ENCODE measurements around the gene SSTR5. TPM values are rescaled to one million over a fixed set of nuclear protein-coding genes. Genes with fewer than 3 reads are reported as not detected.
A peak's percentile ranks its signal among the peaks of the same experiment; 100 is the strongest.

Gene SSTR5
- total RNA-seq, 1 donor from 2014 or later: not detected

DNA sequence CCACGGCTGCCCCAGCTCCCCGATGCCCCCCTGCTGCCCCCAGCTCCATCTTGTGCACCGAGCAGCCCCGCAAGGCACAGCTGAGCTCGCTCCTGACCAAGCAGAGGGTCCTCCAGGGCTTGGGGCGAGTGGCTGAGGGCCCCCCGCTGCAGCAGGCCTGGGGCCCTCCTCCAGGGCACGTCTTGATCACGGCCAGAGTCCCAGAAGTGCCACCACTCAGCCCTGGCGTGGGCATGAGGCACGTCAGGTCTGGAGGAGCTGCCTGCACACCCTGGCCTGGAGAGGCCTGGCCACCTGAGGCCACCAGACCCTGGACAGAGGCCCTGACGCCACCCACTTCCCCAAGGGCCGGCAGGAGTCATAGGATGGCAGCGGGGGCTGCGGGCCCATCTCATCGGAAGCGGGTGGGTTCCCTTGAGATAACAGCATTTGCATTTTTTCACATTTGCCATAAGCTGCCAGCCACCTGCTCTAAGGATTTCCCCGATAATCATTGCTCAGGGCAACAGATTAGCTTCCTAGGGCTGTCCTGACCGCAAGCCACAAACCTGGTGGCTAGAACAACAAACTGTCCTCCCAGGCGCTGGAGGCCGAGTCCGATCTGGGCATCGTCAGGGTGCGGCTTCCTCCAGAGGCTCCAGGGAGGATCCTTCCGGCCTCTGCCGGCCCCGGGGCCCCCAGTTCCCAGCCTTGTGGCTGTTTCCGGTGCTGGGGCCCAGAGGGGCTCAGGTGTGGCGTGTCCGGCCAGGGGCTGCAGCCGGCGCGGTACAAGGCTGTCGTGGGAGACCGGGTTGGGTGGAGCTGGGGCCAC is 47.4 kb downstream of the SSTR5 start:
- no peak for DNase-seq (ENCODE audit: low spot score in 2 of 2)
- FAIRE-seq: no peak

DNA sequence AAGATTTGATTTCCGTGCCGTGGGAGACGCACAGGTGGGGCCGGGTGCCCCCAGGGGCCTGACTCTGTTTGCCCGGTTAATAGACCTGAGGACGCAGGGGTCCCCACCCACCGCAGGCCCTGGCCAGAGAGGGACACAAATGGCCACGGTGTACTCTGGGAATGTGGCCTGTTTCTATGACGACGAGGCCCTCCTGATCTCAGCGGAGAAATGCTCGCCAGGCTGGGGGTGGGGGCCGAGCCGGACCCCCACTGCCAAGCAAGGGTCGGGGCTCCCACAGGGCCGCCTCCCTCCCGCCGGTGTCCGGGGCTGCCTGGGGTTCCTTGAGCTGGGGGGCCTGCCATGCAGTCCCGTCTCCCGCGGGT is 48.0 kb downstream of the SSTR5 start:
- no peak for FAIRE-seq
- DNase-seq (ENCODE audit: low spot score in 2 of 2): no peak

DNA sequence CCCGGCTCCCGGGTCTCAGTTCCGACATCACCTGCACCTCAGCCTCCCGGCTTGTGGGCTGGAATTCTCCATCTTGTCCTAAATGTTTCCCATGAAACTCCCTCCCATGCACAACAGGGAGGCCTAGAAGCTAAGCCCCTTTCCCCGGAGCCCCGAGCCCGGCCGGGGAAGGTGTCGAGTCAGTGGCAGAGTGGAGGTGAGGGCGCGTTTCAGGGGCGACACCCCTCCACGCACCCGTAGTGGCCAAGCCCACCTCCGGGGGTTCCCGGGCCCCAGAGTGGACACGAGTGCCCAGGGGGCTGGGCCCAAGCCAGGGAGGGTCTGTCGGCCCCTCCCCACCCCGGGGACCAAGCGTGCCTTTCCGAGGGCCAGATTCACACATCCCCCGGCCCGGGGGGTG is 48.5 kb downstream of the SSTR5 start:
- DNase-seq (ENCODE audit: low spot score in 2 of 2) (no peak), FAIRE-seq (no peak)

DNA sequence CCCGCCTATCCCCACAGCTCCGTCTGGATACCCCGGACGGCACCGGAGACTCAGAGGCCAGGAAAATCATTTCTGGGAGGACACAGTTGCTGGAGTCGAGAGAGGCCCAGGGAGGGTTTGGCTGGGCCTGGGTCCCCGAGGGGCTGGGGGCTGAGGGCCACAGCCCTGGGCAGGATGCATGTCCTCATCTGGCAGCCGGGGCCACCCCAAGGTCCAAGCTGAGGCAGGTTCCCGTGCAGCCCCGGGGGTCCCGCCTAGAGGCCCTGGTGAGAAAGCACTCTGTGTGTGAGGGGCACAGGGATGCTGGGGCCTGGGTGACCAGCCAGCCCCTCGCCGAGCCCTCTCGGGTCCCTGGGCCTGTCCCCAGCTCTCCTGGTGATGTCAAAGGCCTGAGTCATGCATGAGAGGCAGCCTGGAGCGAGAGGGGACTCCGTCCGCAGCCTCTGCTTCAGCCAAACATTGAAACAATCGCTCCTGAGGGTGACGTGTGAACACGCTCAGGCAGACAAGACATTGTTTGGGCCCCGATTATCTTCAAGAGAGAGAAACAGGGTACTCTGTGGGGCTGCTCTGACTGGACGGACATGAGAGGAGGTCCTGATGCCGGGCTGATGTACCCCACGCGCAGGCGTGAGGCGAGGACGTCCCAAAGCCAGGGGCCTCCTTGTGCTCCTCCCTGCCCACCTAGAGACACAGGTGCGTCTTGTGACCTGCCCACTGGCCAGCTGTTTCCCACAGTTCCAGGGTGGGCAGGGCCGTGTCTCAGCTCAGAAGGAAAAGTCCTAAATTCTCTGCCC is 49.3 kb downstream of the SSTR5 start:
- FAIRE-seq: no peak
- DNase-seq (ENCODE audit: low spot score in 2 of 2): no peak

DNA sequence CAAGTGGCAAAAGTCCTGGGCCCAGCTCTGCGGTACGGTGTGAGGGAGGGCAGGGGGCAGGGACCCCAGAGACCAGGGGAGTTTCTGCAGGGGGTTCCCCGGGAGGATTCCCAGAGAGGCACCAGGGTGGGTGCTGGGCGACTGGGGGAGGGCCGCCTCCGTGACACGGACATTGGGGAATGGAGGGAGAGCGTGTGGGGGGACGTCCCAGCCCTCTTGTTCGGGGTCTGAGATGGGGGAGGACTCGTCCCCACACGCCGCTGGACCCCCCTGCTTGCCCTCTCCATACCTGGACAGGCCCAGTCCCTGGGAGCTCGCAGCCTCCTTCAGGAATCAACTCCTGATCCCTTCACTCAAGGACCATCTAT is 49.8 kb downstream of the SSTR5 start:
- no peak for FAIRE-seq

DNA sequence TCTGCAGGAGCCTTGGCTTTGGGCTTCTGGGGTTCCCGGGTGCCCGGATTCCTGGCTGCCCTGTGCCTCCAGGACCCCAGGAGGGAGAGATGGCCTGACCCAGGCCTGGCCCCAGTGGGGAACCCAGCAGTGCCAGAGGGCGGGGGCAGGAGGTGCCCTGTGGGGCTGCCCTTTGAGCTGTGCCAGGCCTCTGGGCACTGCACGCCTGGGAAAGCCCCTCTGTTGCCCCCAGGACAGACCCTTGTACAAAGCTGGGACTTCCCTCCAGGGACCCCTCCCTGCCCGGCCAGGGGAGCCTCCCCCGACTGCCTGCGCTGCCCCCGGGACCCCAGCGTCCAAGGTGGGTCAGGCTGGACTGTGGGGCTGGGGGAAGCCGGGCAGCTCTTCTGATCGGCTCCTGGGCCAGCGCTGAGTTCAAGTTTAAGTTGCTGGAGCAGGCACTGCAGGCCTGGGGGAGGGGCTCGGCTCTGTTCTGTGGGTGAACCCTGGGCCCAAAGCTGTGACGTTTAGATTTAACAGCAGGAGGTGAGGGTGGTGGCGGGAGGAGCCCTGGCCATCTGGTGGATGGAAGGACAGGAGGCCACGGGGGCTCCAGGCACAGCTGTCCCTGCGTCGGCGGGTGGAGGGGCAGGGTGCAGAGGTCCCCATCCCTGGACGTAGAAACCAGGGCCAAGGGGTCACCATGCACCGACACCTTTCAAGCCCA is 51.1 kb downstream of the SSTR5 start:
- DNase-seq (ENCODE audit: low spot score in 2 of 2) (no peak), FAIRE-seq (no peak)

More for the DNA sequence above, 49.8 kb downstream of the SSTR5 start:
- no peak for DNase-seq (ENCODE audit: low spot score in 2 of 2)

DNA sequence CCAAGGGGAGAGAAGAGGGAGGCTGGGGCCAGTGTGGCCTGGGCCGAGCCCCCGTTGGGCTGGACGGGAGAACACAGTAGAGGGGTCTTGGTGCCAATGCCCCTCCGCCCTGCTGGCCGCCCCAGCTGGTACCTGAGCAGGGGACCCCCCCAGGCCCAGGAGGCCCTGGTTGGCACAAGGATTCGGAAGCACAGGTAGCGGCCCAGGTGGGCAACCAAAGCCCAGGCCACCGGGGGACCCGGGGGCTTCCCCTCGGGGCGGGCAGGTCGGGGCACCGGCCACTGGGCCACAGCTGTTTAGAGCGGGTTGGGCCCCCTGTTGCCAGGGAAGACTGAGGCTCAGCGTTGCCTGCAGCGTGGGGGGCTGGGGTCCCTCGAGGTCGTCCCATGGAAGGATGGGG is 51.7 kb downstream of the SSTR5 start:
- DNase-seq (ENCODE audit: low spot score in 2 of 2) (no peak), FAIRE-seq (no peak)

DNA sequence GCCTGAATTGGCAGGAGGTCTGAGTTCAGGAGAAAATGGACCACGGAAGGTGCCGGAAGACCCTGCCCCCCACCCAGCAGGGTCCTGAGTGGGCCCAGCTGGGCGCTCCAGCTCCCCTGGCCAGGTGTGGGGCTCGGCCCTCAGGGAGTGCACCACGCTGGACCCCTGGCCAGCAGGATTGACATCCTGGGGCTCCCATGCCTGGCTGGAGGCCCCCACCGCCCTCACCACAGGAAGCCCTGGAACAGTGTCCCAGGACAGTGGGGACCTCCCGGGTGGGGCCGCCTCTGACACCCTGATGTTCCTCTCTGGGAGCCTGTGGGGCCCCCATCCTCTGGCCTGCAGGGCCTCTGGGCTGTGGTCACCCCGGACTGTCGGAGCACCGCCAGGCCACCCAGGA is 52.2 kb downstream of the SSTR5 start:
- FAIRE-seq (no peak), DNase-seq (ENCODE audit: low spot score in 2 of 2) (no peak)

DNA sequence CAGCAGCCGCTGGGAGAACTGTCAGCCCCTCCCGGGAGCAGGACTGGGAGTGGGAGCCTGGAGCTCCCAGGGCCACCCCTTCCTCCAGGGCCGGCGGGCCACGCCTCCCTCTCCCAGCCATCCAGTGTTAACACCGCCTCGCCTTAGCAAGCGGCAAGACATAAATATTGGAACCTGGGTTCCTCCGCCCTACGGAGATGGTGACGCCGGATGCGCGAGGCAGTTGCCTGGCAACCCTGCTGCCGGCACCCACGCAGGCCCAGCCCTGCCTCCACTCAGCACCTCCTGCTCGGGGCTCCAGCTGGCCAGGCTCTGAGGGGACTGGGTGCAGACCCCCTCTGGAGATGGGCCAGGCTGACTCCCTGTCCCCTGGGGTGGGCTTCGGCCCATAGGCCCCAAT is 52.9 kb downstream of the SSTR5 start:
- FAIRE-seq (no peak), DNase-seq (ENCODE audit: low spot score in 2 of 2) (peak in 1 of 2 donors; percentile 80)

DNA sequence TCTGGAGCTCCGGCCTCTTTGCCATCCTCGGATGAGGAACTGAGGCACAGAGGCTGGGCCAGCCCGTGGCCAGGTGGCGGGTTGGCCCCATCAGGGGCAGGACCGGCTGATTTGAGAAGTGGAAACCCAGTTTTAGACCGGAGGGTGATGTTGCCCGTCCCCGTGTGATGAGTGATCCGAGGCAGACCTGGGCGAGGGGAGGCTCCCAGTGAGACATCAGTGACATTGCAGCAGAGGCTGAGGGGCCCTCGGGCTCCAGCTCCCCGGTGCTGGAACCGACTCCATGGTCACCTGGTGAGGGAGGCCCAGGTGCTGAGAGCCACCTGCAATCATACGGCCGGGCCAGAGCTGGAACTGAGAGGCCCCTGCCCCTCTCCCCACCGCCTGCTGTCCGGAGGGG is 53.5 kb downstream of the SSTR5 start:
- FAIRE-seq: no peak
- DNase-seq (ENCODE audit: low spot score in 2 of 2): no peak

DNA sequence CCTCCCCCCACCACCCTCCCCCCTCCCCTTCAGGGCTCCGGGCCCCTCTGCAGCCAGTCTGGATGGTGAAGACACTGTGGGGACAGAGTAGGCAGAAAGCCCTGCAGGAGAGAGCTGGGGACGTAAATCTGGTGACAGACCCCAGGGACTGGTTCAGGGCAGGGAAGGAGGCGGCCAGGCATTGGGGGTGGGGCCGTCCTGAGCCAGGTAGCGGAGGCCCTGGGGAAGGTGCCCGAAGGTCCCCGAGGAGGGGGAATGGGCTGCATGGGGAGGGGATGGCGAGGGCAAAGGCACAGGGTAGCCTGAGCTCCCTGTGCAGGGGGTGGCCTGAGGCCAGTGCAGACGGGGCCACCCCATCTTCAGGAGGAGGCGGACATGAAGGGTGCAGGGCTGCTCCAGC is 54.0 kb downstream of the SSTR5 start:
- DNase-seq (ENCODE audit: low spot score in 2 of 2) (no peak), FAIRE-seq (no peak)

DNA sequence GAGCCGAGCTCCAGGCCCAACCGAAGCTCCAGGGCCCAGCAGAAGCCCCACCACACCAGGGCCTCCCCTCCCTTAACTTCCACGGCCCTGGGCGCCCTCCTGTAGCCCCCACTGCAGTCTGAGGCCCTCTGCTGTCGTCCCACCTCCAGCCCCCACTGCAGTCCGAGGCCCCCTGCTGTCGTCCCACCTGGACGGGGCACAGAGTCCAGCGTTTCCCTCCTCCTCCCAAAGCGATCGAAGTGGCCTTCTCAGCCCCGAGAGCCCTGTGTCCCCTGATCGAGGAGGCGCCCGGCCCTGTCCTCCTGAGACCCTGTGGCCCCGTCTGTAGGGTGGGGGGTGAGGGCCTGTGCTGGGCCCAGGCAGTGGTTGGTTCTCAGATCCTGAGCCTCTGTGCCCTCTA is 54.6 kb downstream of the SSTR5 start:
- FAIRE-seq (no peak), DNase-seq (ENCODE audit: low spot score in 2 of 2) (no peak)

DNA sequence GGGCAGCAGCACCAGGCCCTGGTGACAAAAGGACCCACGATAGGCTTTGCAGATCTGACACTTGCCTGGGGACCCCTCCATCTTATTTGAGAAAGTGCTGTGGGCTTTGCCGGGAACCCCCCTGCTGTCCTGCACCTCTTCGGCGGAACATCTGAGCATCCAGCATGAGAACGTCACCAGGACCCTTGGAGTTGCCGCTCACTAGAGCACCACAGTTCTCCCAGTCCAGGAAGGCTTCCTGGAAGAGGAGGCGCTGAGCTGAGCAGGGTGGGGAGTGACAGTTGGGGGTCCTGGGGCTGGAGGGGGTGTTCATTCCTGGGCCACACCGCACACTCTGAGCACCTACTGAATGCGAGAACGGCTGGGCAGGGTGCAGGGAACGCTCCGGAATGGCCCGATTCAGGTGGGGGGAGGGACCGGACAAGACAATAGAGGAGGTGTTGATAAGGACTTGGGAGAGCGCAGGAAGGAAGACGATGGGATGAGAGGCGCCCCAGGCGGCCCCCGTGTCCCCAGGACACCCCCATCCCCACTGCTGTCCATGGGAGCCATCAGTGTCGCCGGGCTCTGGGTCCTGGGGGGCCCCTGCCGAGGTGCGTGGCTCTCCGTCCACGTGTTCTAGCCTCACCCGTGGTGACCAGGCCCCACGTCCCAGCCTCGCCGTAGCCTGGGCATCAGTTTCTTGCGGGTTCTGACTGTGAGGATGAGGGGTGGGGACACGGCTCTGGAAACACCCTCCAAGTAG is 55.6 kb downstream of the SSTR5 start:
- no peak for FAIRE-seq
- DNase-seq (ENCODE audit: low spot score in 2 of 2): no peak

DNA sequence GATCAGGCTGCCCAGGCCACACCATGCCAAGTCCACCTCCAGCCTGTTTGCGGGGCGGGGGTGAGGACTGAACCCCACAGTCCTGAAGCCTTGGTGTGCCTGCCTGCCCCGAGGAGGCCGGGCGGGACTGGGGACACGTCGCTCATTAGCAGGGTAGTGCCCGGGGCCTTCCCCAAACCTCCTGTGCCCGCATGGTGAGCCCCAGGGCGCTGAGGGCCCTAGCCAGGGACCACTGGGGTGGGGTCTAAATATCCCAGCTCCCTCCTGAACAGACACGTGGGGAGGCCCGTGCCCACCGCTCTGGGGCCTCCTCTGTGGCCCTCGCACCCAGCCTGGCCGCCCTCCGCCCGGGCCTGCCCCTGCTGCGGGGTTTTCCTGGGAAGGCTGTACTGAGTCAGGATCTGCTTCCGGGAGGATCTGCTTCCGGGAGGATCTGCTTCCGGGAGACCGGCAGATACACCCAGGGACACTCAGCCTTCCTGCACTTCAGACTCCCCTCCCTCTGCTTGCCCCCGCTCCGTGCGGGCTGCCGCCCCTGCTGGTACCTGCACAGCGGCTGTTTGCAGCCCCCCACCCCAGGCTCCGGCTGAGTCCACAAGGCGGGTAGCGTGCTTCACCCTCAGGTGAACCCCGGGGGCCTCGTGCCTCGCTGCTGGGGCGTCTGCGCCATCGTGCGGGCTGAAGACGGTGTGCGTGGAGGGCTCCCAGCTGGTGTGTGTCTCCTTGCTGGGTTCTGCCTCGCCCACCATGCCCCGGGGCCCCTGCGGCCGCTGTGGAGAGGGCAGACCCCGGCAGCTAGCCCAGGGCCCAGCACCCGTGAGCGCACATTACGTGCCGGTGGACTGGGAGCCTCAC is 56.8 kb downstream of the SSTR5 start:
- DNase-seq (ENCODE audit: low spot score in 2 of 2) (no peak), FAIRE-seq (no peak)

DNA sequence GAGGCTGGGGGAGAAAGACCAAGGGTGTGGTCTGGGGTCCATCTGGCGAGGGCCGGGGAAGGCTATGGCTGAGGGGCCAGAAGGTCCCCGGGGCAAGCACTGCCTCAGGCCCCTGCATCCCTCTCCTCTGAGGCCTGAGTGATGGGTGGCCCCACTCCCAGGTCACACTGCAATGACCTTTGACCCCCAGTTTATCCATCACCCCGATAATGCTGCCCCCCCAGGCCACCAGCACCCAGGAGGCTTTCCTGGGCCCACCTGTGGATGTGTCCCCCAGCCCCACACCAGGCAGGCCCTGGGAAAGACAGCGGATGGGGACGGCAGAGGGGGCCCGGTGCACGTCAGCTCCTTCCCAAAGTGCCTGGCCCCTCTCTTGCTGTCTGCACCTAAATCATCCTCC is 57.8 kb downstream of the SSTR5 start:
- DNase-seq (ENCODE audit: low spot score in 2 of 2) (no peak), FAIRE-seq (no peak)

Other genes starting within 250 kb of the SSTR5 start
- gene LMF1, start 101.8 kb upstream of the SSTR5 start, total RNA-seq: 10.2 TPM
- 22.8 TPM for gene SOX8, start 91.0 kb upstream of the SSTR5 start, total RNA-seq
- gene C1QTNF8, start 23.5 kb downstream of the SSTR5 start, total RNA-seq: not detected
- gene CACNA1H, start 80.4 kb downstream of the SSTR5 start, total RNA-seq: 14.7 TPM
- not detected for gene TPSG1, start 152.5 kb downstream of the SSTR5 start, total RNA-seq
- gene TPSB2, start 157.4 kb downstream of the SSTR5 start, total RNA-seq: not detected
- gene TPSAB1, start 168.0 kb downstream of the SSTR5 start, total RNA-seq: not detected
- gene TPSD1, start 183.3 kb downstream of the SSTR5 start, total RNA-seq: not detected
- gene UBE2I, start 236.9 kb downstream of the SSTR5 start, total RNA-seq: 48.5 TPM